ENCODE data around the gene CSF2RB.
A peak's percentile ranks its signal among the peaks of the same experiment; 100 is the strongest.

Gene CSF2RB

GRCh38 chr22:36904260-36904880 lies 9.1 kb upstream of the CSF2RB start:
- H3K9me3 ChIP-seq (replicated peaks in 1 of 11), result peaks cover 5 to 30% (median 10%) of the 10 kb centered on the region in 11 experiments; a peak in 18 of 22 replicates
- H3K9ac ChIP-seq, result no peak overlapping the region
- H3K27ac ChIP-seq, result no peak overlapping the region
- H3K4me1 ChIP-seq, result peaks cover 33 to 39% (median 37%) of the 10 kb centered on the region in 10 experiments
- no peaks in the 10 kb centered on the region for H4K20me1 ChIP-seq
- TF ChIP-seq Cebpa-rat (IDR thresholded peaks at IDR 0.05), result no peak
- no peaks in the 10 kb centered on the region for H3K27me3 ChIP-seq
- H3K4me3 ChIP-seq, result no peak overlapping the region
- no peak overlapping the region for H3K4me2 ChIP-seq
- H3K36me3 ChIP-seq, result no peaks in the 10 kb centered on the region

GRCh38 chr22:36907253-36908195 lies 5.9 kb upstream of the CSF2RB start:
- TF ChIP-seq Cebpa-rat (IDR thresholded peaks at IDR 0.05), result no peak
- Histone ChIP-seq H3K36me3 (no peaks in the 10 kb centered on the region), H3K27ac (no peak overlapping the region), H3K27me3 (no peaks in the 10 kb centered on the region), H4K20me1 (no peaks in the 10 kb centered on the region), H3K4me2 (no peak overlapping the region), H3K4me1 (peaks cover 5 to 16% (median 8%) of the 10 kb centered on the region in 10 experiments; a peak in 18 of 20 replicates), H3K9ac (no peak overlapping the region), H3K9me3 (replicated peaks in 1 of 11) (peaks cover 0 to 18% (median 2%) of the 10 kb centered on the region in 11 experiments; a peak in 14 of 22 replicates), H3K4me3 (no peak overlapping the region)

- Histone ChIP-seq H4K20me1 (peaks cover 0 to under 1% (median 0%) of the 10 kb centered on the region in 11 experiments; a peak in 1 of 22 replicates), H3K27me3 (no peaks in the 10 kb centered on the region), H3K9me3 (replicated peaks in 1 of 11) (no peaks in the 10 kb centered on the region), H3K36me3 (no peaks in the 10 kb centered on the region), H3K27ac (no peak overlapping the region), H3K4me1 (peaks cover 21 to 31% (median 26%) of the 10 kb centered on the region in 10 experiments), H3K9ac (no peak overlapping the region), H3K4me3 (no peak overlapping the region), H3K4me2 (no peak overlapping the region)
- no peak for TF ChIP-seq Cebpa-rat (IDR thresholded peaks at IDR 0.05)
Measured at GRCh38 chr22:36910461-36910860, 3.0 kb upstream of the CSF2RB start.

GRCh38 chr22:36911887-36912661 lies 1.4 kb upstream of the CSF2RB start:
- Histone ChIP-seq H3K9me3 (replicated peaks in 1 of 11) (no peaks in the 10 kb centered on the region), H3K4me1 (peaks cover 21 to 44% (median 29%) of the 10 kb centered on the region in 10 experiments), H3K4me3 (no peak overlapping the region), H3K4me2 (peak overlapping the region in 3 of 11 experiments; percentile 89 to 95 (median 91); a peak in 6 of 22 replicates), H4K20me1 (peaks cover 0 to 15% (median 0%) of the 10 kb centered on the region in 11 experiments; a peak in 5 of 22 replicates), H3K27me3 (no peaks in the 10 kb centered on the region), H3K9ac (0 out of 22 replicates have a peak overlapping the region, but pooled peaks of 1 of the 11 experiments have one; percentile 89), H3K27ac (peak overlapping the region in 4 of 11 experiments; percentile 9 to 91 (median 48); a peak in 5 of 22 replicates), H3K36me3 (peaks cover 0 to 8% (median 0%) of the 10 kb centered on the region in 11 experiments; a peak in 1 of 22 replicates)
- TF ChIP-seq Cebpa-rat (IDR thresholded peaks at IDR 0.05), result no peak

- peaks cover 21 to 44% (median 29%) of the 10 kb centered on the region in 10 experiments for H3K4me1 ChIP-seq
- H3K9me3 ChIP-seq (replicated peaks in 1 of 11), result no peaks in the 10 kb centered on the region
- peak overlapping the region; percentile 71 to 91 (median 84); a peak in 20 of 22 replicates for H3K27ac ChIP-seq
- peaks cover 0 to 21% (median 0%) of the 10 kb centered on the region in 11 experiments; a peak in 6 of 22 replicates for H4K20me1 ChIP-seq
- no peaks in the 10 kb centered on the region for H3K27me3 ChIP-seq
- no peak for TF ChIP-seq Cebpa-rat (IDR thresholded peaks at IDR 0.05)
- peak overlapping the region in 5 of 10 experiments; percentile 66 to 76 (median 73); a peak in 8 of 20 replicates for H3K4me3 ChIP-seq
- H3K36me3 ChIP-seq, result peaks cover 0 to 9% (median 0%) of the 10 kb centered on the region in 11 experiments; a peak in 1 of 22 replicates
- peak overlapping the region in 9 of 11 experiments; percentile 73 to 89 (median 83); a peak in 12 of 22 replicates for H3K9ac ChIP-seq
- H3K4me2 ChIP-seq, result peak overlapping the region; percentile 83 to 99 (median 93)
Measured at GRCh38 chr22:36912694-36913426, 568 bp upstream of the CSF2RB start.

GRCh38 chr22:36914390-36914752 lies 943 bp downstream of the CSF2RB start:
- H3K4me1 ChIP-seq, result peaks cover 21 to 51% (median 29%) of the 10 kb centered on the region in 10 experiments
- H3K4me2 ChIP-seq, result peak overlapping the region; percentile 83 to 99 (median 93)
- peak overlapping the region; percentile 71 to 91 (median 84); a peak in 21 of 22 replicates for H3K27ac ChIP-seq
- H3K36me3 ChIP-seq, result peaks cover 8 to 21% (median 12%) of the 10 kb centered on the region in 11 experiments; a peak in 19 of 22 replicates
- H3K27me3 ChIP-seq, result no peaks in the 10 kb centered on the region
- H3K9ac ChIP-seq, result peak overlapping the region; percentile 73 to 89 (median 83)
- H4K20me1 ChIP-seq, result peaks cover 0 to 21% (median 0%) of the 10 kb centered on the region in 11 experiments; a peak in 6 of 22 replicates
- TF ChIP-seq Cebpa-rat (IDR thresholded peaks at IDR 0.05), result no peak
- H3K4me3 ChIP-seq, result peak overlapping the region; percentile 65 to 76 (median 68)
- peaks cover 7 to 9% (median 8%) of the 10 kb centered on the region in 11 experiments; a peak in 21 of 22 replicates for H3K9me3 ChIP-seq (replicated peaks in 1 of 11)

GRCh38 chr22:36916034-36916433 lies 2.6 kb downstream of the CSF2RB start:
- no peak overlapping the region for H3K27ac ChIP-seq
- peak overlapping the region in 4 of 11 experiments; percentile 23 to 95 (median 90); a peak in 7 of 22 replicates for H3K4me2 ChIP-seq
- no peak overlapping the region for H3K9ac ChIP-seq
- no peak for TF ChIP-seq Cebpa-rat (IDR thresholded peaks at IDR 0.05)
- peaks cover 31 to 65% (median 41%) of the 10 kb centered on the region in 10 experiments for H3K4me1 ChIP-seq
- no peak overlapping the region for H3K4me3 ChIP-seq
- H3K27me3 ChIP-seq, result no peaks in the 10 kb centered on the region
- H3K9me3 ChIP-seq (replicated peaks in 1 of 11), result peaks cover 7 to 9% (median 8%) of the 10 kb centered on the region in 11 experiments; a peak in 21 of 22 replicates
- H3K36me3 ChIP-seq, result peaks cover 8 to 33% (median 20%) of the 10 kb centered on the region in 11 experiments; a peak in 20 of 22 replicates
- H4K20me1 ChIP-seq, result peaks cover 0 to 28% (median 0%) of the 10 kb centered on the region in 11 experiments; a peak in 6 of 22 replicates

Measured in BLaER1 treated with 17β-estradiol and CSF1 and Interleukin-3, amounts not matched to agents 10 nM and 100 nM (cell line).